ENCODE data around the gene LAMA2.
A peak's percentile ranks its signal among the peaks of the same experiment; 100 is the strongest.

- TF ChIP-seq EZH2 (IDR thresholded peaks at IDR 0.05; ENCODE audit: borderline replicate concordance, low read length) (no peak), CTCF (conservative IDR thresholded peaks at IDR 0.05 in 1 of 2, IDR thresholded peaks at IDR 0.05 in 1 of 2; ENCODE audit: extremely low read depth in 1 of 2, insufficient read depth in 1 of 2, low read depth in 1 of 2, low read length in 2 of 2) (peak in 1 of 2 donors; percentile 30)
Observed at GRCh38 chr6:129134535-129134934, 251.6 kb downstream of the LAMA2 start.
